CD4-positive, alpha-beta T cell (primary cell): ENCODE results near the gene ARHGAP25. TPM values are rescaled to one million over a fixed set of nuclear protein-coding genes. Genes with fewer than 3 reads are reported as not detected.
A peak's percentile ranks its signal among the peaks of the same experiment; 100 is the strongest.

Experiments
- ATAC-seq: fragments of 200-7000 bp; cut with Tn5 transposase; one replicate; pipeline ENCODE4 v1.10.0; 2022; ENCODE audit warnings: mild to moderate bottlenecking; ENCODE audit not compliant: poor library complexity
- CTCF ChIA-PET: fragments of 350-600 bp; sonication (Branson Sonifier 250); formaldehyde crosslinking; loops from one replicate; lab custom pipeline; 2021; ENCODE audit warnings: antibody characterized with exemption, inconsistent platforms; lab: Charles Lee
- POLR2A ChIA-PET: fragments of 350-600 bp; sonication (Branson Sonifier 250); formaldehyde crosslinking; loops from one replicate; lab custom pipeline; 2021; ENCODE audit warnings: antibody characterized with exemption, inconsistent platforms; lab: Charles Lee
- DNase-seq, 14 experiments: peaks; one replicate each; pipeline ENCODE4 v3.0.0-alpha.2; 2013 to 2020; ENCODE audit warnings: mixed read lengths in 2 of 14
- H3K27ac ChIP-seq, 2 donors: one replicate each; pipeline versions ENCODE4 v1.5.1 to v1.7.0; 2013; ENCODE audit warnings: low read length in 2 of 2, low read depth in 1 of 2, mild to moderate bottlenecking in 1 of 2
- H3K27me3 ChIP-seq, 2 experiments: 1 replicate in 1 of 2; 2 replicates in 1 of 2; pipeline versions ENCODE4 v1.6.1 to v1.7.0; 2013; ENCODE audit warnings: low read length in 2 of 2, control low read depth in 1 of 2, mild to moderate bottlenecking in 1 of 2, moderate library complexity in 1 of 2; ENCODE audit not compliant: insufficient read depth in 2 of 2, control insufficient read depth in 1 of 2
- H3K36me3 ChIP-seq: one replicate; pipeline ENCODE4 v1.6.1; 2013; ENCODE audit warnings: low read length, control low read depth; ENCODE audit not compliant: insufficient read depth
- H3K4me1 ChIP-seq: one replicate; pipeline ENCODE4 v1.6.1; 2013; ENCODE audit warnings: low read length, control low read depth; ENCODE audit not compliant: insufficient read depth
- H3K4me3 ChIP-seq: one replicate; pipeline ENCODE4 v1.5.1; 2013; ENCODE audit warnings: mild to moderate bottlenecking, low read length, moderate library complexity
- H3K9me3 ChIP-seq, 2 experiments: 1 replicate in 1 of 2; 2 replicates in 1 of 2; pipeline versions ENCODE4 v1.6.1 to v1.7.0; 2013; ENCODE audit warnings: low read length in 2 of 2, mild to moderate bottlenecking in 2 of 2, control low read depth in 1 of 2, moderate library complexity in 1 of 2; ENCODE audit not compliant: control insufficient read depth in 1 of 2, insufficient read depth in 1 of 2
- H3K27ac Mint-ChIP-seq: one replicate; pipeline ENCODE4 v1.8.0; 2020; ENCODE audit warnings: mixed read lengths
- H3K27me3 Mint-ChIP-seq: one replicate; pipeline ENCODE4 v1.8.0; 2021; ENCODE audit warnings: mixed read lengths
- H3K36me3 Mint-ChIP-seq: one replicate; pipeline ENCODE4 v1.8.0; 2021; ENCODE audit warnings: low read depth, mixed read lengths
- H3K4me1 Mint-ChIP-seq: one replicate; pipeline ENCODE4 v1.8.0; 2021; ENCODE audit warnings: low read depth, mixed read lengths
- H3K4me3 Mint-ChIP-seq: one replicate; pipeline ENCODE4 v1.8.0; 2020; ENCODE audit warnings: mild to moderate bottlenecking, mixed read lengths
- H3K9me3 Mint-ChIP-seq: one replicate; pipeline ENCODE4 v1.8.0; 2020; ENCODE audit warnings: mixed read lengths
- CTCF ChIP-seq: fragments of 200-600 bp; IDR thresholded peaks from one replicate; pipeline ENCODE4 v1.8.0; 2022; ENCODE audit warnings: antibody characterized with exemption, mild to moderate bottlenecking
- intact Hi-C, 2 experiments: fragments of 100-400 bp; cut with DNase I in 1 of 2; cut with micrococcal nuclease in 1 of 2; formaldehyde crosslinking; loops; one replicate each; pipeline versions ENCODE4 v1.15.1 to v1.9.0; 2023 to 2025; cut with DNase I, micrococcal nuclease
- total RNA-seq, 174 experiments: library from RNA in 2 of 174; stranded (reverse) in 2 of 174; gene quantifications; one replicate each; pipeline ENCODE4 v1.2.3 and lab custom pipeline; 2021 to 2026

Gene ARHGAP25
- total RNA-seq, 2 experiments from 2014 or later: 39.3 to 41.8 TPM

DNA sequence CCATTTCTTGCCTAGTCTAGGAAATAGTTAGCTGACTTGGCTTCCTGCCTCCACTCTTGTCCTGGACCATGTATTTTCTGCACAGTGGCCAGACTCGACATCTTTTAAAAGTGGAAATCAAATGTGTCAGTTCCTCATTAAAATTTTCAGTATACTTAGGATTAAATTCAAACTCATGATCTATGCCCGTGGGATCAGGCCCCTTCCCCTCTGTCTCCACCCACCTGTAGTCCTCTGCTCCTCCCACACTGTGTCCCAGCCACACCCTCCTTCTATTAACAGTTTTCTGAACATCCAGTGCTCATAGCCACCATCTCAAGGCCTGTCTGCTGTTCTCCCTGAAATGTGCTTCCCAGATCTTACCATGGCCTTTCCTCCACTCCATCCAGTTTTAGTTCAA is 13.3 kb downstream of the ARHGAP25 start:
- POLR2A ChIA-PET: interaction anchor here (0.8 to 6.4 kb wide), 7 partner anchors 8 to 281 kb away, joined by 3 to 238 read pairs (median 5); partner anchors contain the start of genes APLF, ARHGAP25 and FBXO48
- CTCF ChIA-PET: interaction anchor here (1.2 to 1.4 kb wide), 3 partner anchors 8 to 89 kb away, joined by 4 to 6 read pairs (median 5); no protein-coding TSS in a partner anchor

GRCh38 chr2:68748568-68748967 is 14.0 kb downstream of the ARHGAP25 start:
- peaks cover 56% of the 10 kb centered on the region for H3K36me3 ChIP-seq
- H3K4me1 ChIP-seq: peaks cover 95% of the 10 kb centered on the region
- H3K27ac ChIP-seq: peak overlapping the region; percentile 39 to 49
- peak overlapping the region; percentile 16 for H3K4me3 Mint-ChIP-seq
- peak overlapping the region; percentile 94 for H3K27ac Mint-ChIP-seq
- ATAC-seq: no peak
- H3K9me3 Mint-ChIP-seq: no peaks in the 10 kb centered on the region
- intact Hi-C loops: loop anchor here in 1 of 2 experiments (5.0 kb wide), 1 partner anchor 36 kb away; no protein-coding TSS in a partner anchor
- peaks cover 83% of the 10 kb centered on the region for H3K4me1 Mint-ChIP-seq
- H3K27me3 Mint-ChIP-seq: no peaks in the 10 kb centered on the region
- ChIA-PET CTCF (interaction anchor here (1.2 to 5.1 kb wide), 5 partner anchors 9 to 88 kb away, joined by 3 to 35 read pairs (median 5); partner anchors contain the start of gene ARHGAP25), POLR2A (interaction anchor here (0.6 to 6.4 kb wide), 12 partner anchors 9 to 281 kb away, joined by 3 to 238 read pairs (median 5); partner anchors contain the start of genes APLF, ARHGAP25 and FBXO48)
- H3K36me3 Mint-ChIP-seq: peaks cover 70% of the 10 kb centered on the region
- H3K4me3 ChIP-seq: no peak overlapping the region
- H3K27me3 ChIP-seq: no peaks in the 10 kb centered on the region
- no peaks in the 10 kb centered on the region for H3K9me3 ChIP-seq
- peak in 1 of 14 experiments; percentile 2 for DNase-seq
- TF ChIP-seq CTCF: no peak

More for the DNA sequence above, 13.3 kb downstream of the ARHGAP25 start:
- Mint-ChIP-seq H3K4me3 (peak overlapping the region; percentile 35), H3K27me3 (no peaks in the 10 kb centered on the region), H3K36me3 (peaks cover 72% of the 10 kb centered on the region), H3K27ac (peak overlapping the region; percentile 94), H3K4me1 (peaks cover 83% of the 10 kb centered on the region), H3K9me3 (no peaks in the 10 kb centered on the region)
- no peak for DNase-seq
- no peak for ATAC-seq
- Histone ChIP-seq H3K4me1 (peaks cover 95% of the 10 kb centered on the region), H3K27me3 (no peaks in the 10 kb centered on the region), H3K9me3 (no peaks in the 10 kb centered on the region), H3K4me3 (no peak overlapping the region), H3K27ac (peak overlapping the region; percentile 39 to 49), H3K36me3 (peaks cover 62% of the 10 kb centered on the region)
- intact Hi-C loops: loop anchor here in 1 of 2 experiments (5.0 kb wide), 1 partner anchor 36 kb away; no protein-coding TSS in a partner anchor
- no peak for TF ChIP-seq CTCF

- Mint-ChIP-seq H3K4me3 (no peak overlapping the region), H3K4me1 (peaks cover 83% of the 10 kb centered on the region), H3K9me3 (no peaks in the 10 kb centered on the region), H3K36me3 (peaks cover 70% of the 10 kb centered on the region), H3K27me3 (no peaks in the 10 kb centered on the region), H3K27ac (peak overlapping the region; percentile 94)
- Histone ChIP-seq H3K4me1 (peaks cover 94% of the 10 kb centered on the region), H3K9me3 (no peaks in the 10 kb centered on the region), H3K27me3 (no peaks in the 10 kb centered on the region), H3K27ac (peak overlapping the region; percentile 39 to 49), H3K4me3 (no peak overlapping the region), H3K36me3 (peaks cover 51% of the 10 kb centered on the region)
- no peak for TF ChIP-seq CTCF
- ChIA-PET POLR2A (interaction anchor here (0.8 to 6.4 kb wide), 8 partner anchors 12 to 282 kb away, joined by 3 to 238 read pairs (median 6); partner anchors contain the start of genes APLF, ARHGAP25 and FBXO48), CTCF (interaction anchor here (0.7 to 5.1 kb wide), 7 partner anchors 16 to 286 kb away, joined by 3 to 35 read pairs (median 4); partner anchors contain the start of gene ARHGAP25)
- ATAC-seq (no peak), DNase-seq (peak in 1 of 14 experiments; percentile 8)
- intact Hi-C loops: loop anchor here in 1 of 2 experiments (5.0 kb wide), 1 partner anchor 37 kb away; no protein-coding TSS in a partner anchor
Measured at GRCh38 chr2:68749345-68749744, 14.7 kb downstream of the ARHGAP25 start.
